Ishikawa (cell line): ENCODE data around the gene LINC00632.

Source experiments
- CEBPB ChIP-seq: IDR thresholded peaks from 2 replicates; pipeline ENCODE4 v1.6.1; 2012
- CREB1 ChIP-seq: IDR thresholded peaks from 2 replicates; pipeline ENCODE4 v1.6.1; 2012; ENCODE audit warnings: low read depth
- EGR1 ChIP-seq: IDR thresholded peaks from 2 replicates; pipeline ENCODE4 v1.6.1; 2012
- EP300 ChIP-seq: IDR thresholded peaks from 2 replicates; pipeline ENCODE4 v1.6.1; 2012; ENCODE audit warnings: borderline replicate concordance
- FOXM1 ChIP-seq: IDR thresholded peaks from 2 replicates; pipeline ENCODE4 v1.6.1; 2012; ENCODE audit warnings: low read depth, borderline replicate concordance
- MAX ChIP-seq: IDR thresholded peaks from 2 replicates; pipeline ENCODE4 v1.6.1; 2012
- NFIC ChIP-seq: IDR thresholded peaks from 2 replicates; pipeline ENCODE4 v1.6.1; 2012
- RAD21 ChIP-seq: IDR thresholded peaks from 2 replicates; pipeline ENCODE4 v1.6.1; 2012; ENCODE audit warnings: low read depth
- REST ChIP-seq: IDR thresholded peaks from 2 replicates; pipeline ENCODE4 v1.6.1; 2012; ENCODE audit warnings: low read depth, mild to moderate bottlenecking
- TAF1 ChIP-seq: IDR thresholded peaks from 2 replicates; pipeline ENCODE4 v1.6.1; 2012; ENCODE audit warnings: low read depth, mild to moderate bottlenecking
- TCF12 ChIP-seq: IDR thresholded peaks from 2 replicates; pipeline ENCODE4 v1.6.1; 2012; ENCODE audit warnings: low read depth
- TEAD4 ChIP-seq: IDR thresholded peaks from 2 replicates; pipeline ENCODE4 v1.6.1; 2012
- USF1 ChIP-seq: IDR thresholded peaks from 2 replicates; pipeline ENCODE4 v1.6.1; 2012
- YY1 ChIP-seq: IDR thresholded peaks from 2 replicates; pipeline ENCODE4 v1.6.1; 2012; ENCODE audit warnings: low read depth
- ZBTB7A ChIP-seq: IDR thresholded peaks from 2 replicates; pipeline ENCODE4 v1.6.1; 2012; ENCODE audit warnings: low read depth

Gene LINC00632

GRCh38 chrX:140701480-140701879, 8.1 kb upstream of the LINC00632 start:
- TF ChIP-seq REST (no peak), CREB1 (no peak), EP300 (no peak), YY1 (no peak), TEAD4 (no peak), TCF12 (no peak), RAD21 (peak; percentile 25; the same call in 1 of the 2 replicates), CEBPB (no peak)

DNA sequence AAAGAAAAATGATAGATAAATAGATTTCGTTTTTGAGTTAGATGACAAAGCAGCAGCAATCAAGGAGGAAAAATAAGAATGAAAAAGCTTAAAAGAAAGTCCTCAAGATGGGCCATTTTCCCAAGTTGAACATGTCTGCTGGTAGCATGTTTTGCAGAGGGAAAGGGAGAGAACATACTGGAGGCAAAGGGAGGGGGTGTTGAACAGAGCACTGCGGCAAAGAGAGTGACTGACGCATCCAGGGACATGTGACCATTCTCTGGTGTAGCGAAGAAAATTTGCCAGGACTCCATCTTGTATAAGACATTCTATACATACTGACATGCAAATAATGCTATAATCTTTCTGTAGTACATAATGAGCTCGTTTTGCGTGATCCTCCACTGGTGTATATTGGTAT, 1.2 kb downstream of the LINC00632 start:
- no peak for TF ChIP-seq ZBTB7A
- no peak for TF ChIP-seq FOXM1
- TF ChIP-seq YY1: no peak
- no peak for TF ChIP-seq TCF12
- no peak for TF ChIP-seq CEBPB
- no peak for TF ChIP-seq TAF1
- no peak for TF ChIP-seq TEAD4
- TF ChIP-seq RAD21: no peak
- TF ChIP-seq USF1: no peak
- TF ChIP-seq EGR1: no peak
- no peak for TF ChIP-seq MAX
- TF ChIP-seq EP300: no peak
- no peak for TF ChIP-seq NFIC
- no peak for TF ChIP-seq CREB1
- no peak for TF ChIP-seq REST

DNA sequence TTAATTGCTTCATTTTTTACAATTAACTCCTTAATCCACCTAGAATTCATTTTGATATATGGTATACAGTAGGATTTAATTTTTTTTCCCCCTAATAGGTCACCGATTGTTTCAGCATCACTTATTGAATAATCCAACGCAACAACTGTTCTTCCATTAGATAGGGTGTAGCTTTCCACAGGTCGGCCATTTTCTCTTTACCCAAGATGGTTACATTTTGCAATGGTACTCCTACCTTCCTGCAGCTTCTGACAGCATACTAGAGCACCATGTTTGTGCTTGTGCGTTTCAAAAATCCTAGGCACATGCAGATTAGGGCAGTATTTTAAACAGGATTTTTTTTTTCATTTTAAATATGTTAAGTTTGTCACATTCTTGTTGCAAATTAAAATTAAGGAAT, 2.3 kb downstream of the LINC00632 start:
- TF ChIP-seq YY1 (no peak), TEAD4 (no peak), EGR1 (no peak), EP300 (no peak), FOXM1 (no peak), REST (no peak), TCF12 (no peak), USF1 (no peak), CREB1 (no peak), RAD21 (no peak), TAF1 (no peak), MAX (no peak), CEBPB (no peak), ZBTB7A (no peak), NFIC (no peak)

DNA sequence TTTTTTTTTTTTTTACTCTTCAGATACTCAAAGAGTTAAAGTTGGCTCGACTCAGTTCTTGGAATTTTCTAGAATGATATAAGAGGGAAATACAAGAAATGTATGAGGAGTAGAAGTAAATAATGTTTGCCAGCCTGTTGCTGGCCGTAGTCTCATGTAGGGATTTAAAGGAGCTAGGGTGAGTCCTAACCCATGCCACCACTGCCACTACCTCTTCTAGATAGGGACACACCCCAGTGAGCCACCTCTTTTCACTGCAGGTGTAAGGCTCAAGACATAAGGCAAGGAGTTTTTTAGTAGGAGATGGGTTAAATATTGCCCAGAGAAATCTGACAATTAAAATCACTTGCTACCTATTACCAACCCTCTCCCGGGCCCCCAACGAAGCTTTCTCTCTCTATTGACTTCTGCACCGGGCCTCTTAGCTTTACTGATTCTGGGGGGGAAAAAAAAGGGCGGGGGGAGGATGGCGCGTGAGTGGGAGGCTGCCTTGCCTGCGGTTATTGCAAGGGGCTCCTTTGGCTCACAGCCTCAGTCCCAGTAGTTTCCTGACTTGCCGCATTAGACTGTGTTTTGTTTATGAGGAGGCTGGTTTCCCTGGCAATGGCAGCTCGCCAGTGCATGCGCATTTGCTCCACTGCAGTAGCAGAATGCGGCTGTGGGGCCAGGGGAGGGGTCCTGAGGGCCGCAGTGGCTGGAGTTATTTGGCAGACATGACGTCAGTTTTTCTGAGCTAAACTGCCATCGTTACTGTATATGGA, 3.0 kb downstream of the LINC00632 start:
- TF ChIP-seq ZBTB7A: no peak
- no peak for TF ChIP-seq CEBPB
- no peak for TF ChIP-seq TAF1
- TF ChIP-seq EGR1: no peak
- no peak for TF ChIP-seq FOXM1
- no peak for TF ChIP-seq TCF12
- no peak for TF ChIP-seq USF1
- TF ChIP-seq EP300: no peak
- no peak for TF ChIP-seq REST
- TF ChIP-seq NFIC: no peak
- no peak for TF ChIP-seq MAX
- TF ChIP-seq RAD21: no peak
- TF ChIP-seq YY1: no peak
- TF ChIP-seq CREB1: no peak
- no peak for TF ChIP-seq TEAD4
